ENCODE measurements around the gene DYTN. TPM values are rescaled to one million over a fixed set of nuclear protein-coding genes. Genes with fewer than 3 reads are reported as not detected.

DYTN gene
- total RNA-seq, 3 donors from 2014 or later (not counting 1 experiment from before 2014, with no cell fraction given): not detected

DNA sequence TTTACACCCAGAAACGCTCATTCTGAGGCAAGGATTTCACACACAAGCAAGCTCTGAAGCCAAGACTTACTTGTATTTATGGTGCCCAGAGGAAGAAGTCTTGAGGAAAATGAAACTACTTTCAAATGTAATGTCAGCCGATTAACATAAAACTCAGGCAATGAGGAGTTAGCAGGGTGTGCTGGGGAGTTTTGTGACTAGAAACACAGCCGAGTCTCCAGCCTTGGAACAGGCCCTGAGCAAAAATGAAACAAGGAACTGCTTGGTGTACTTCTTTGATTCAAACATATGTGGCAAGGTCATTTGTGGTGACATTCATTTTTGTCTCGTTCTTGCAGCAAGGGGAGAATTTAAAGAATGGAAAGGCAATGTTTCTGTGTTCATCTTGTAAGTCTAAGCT is 4.5 kb downstream of the DYTN start:
- Mint-ChIP-seq H3K4me3 (no peak overlapping the region), H3K4me1 (no peaks in the 10 kb centered on the region), H3K36me3 (no peaks in the 10 kb centered on the region), H3K27me3 (ENCODE audit: low read depth in 2 of 2) (peaks cover 5 to 8% of the 10 kb centered on the region in 2 donors), H3K9me3 (no peaks in the 10 kb centered on the region), H3K27ac (no peak overlapping the region)
- ATAC-seq: no peak
- H3K36me3 ChIP-seq (ENCODE audit: control insufficient read depth, insufficient read depth, low read length): no peaks in the 10 kb centered on the region
- no peaks in the 10 kb centered on the region for H3K27me3 ChIP-seq (ENCODE audit: control insufficient read depth, insufficient read depth, low read length)
- no peak overlapping the region for H3K4me3 ChIP-seq (ENCODE audit: low read length)
- no peaks in the 10 kb centered on the region for H3K4me1 ChIP-seq (ENCODE audit: control insufficient read depth, insufficient read depth, low read length)
- 48% methylated on average over 4 of the region's 4 CpGs for WGBS (ENCODE audit: insufficient coverage)
- no peak for DNase-seq
- TF ChIP-seq, protein P1, sequence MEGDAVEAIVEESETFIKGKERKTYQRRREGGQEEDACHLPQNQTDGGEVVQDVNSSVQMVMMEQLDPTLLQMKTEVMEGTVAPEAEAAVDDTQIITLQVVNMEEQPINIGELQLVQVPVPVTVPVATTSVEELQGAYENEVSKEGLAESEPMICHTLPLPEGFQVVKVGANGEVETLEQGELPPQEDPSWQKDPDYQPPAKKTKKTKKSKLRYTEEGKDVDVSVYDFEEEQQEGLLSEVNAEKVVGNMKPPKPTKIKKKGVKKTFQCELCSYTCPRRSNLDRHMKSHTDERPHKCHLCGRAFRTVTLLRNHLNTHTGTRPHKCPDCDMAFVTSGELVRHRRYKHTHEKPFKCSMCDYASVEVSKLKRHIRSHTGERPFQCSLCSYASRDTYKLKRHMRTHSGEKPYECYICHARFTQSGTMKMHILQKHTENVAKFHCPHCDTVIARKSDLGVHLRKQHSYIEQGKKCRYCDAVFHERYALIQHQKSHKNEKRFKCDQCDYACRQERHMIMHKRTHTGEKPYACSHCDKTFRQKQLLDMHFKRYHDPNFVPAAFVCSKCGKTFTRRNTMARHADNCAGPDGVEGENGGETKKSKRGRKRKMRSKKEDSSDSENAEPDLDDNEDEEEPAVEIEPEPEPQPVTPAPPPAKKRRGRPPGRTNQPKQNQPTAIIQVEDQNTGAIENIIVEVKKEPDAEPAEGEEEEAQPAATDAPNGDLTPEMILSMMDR (IDR thresholded peaks at IDR 0.05): no peak
- no peaks in the 10 kb centered on the region for H3K9me3 ChIP-seq (ENCODE audit: control insufficient read depth, insufficient read depth, low read length)
- no peak overlapping the region for H3K27ac ChIP-seq (ENCODE audit: low read length)
- intact Hi-C loops (cut with micrococcal nuclease): no loop called here

DNA sequence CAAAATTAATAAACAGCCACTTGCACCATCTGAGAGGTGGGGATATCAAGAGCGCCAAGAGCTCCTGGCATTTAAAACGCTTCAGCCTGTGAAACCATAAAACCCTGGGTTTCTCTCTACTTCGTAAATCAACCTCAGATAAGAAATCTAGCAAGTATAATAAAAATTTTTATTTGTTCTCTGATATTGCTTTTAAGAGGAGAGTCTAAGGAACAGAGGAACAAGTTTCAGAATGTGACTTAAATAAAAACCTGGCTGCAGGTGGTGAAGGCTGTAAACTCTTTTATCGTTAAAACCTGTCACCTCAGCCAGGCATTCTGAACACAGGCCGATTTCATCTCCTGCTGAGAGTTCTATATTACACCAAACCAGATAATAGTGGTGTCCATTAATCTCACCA is 9.9 kb downstream of the DYTN start:
- TF ChIP-seq, protein P1 (IDR thresholded peaks at IDR 0.05): no peak
- Mint-ChIP-seq H3K27me3 (ENCODE audit: low read depth in 2 of 2) (peaks cover 0 to 7% of the 10 kb centered on the region in 2 donors), H3K27ac (no peak overlapping the region), H3K9me3 (no peaks in the 10 kb centered on the region), H3K4me3 (no peak overlapping the region), H3K36me3 (no peaks in the 10 kb centered on the region), H3K4me1 (no peaks in the 10 kb centered on the region)
- Histone ChIP-seq H3K4me1 (ENCODE audit: control insufficient read depth, insufficient read depth, low read length) (no peaks in the 10 kb centered on the region), H3K27me3 (ENCODE audit: control insufficient read depth, insufficient read depth, low read length) (no peaks in the 10 kb centered on the region), H3K36me3 (ENCODE audit: control insufficient read depth, insufficient read depth, low read length) (no peaks in the 10 kb centered on the region), H3K27ac (ENCODE audit: low read length) (no peak overlapping the region), H3K9me3 (ENCODE audit: control insufficient read depth, insufficient read depth, low read length) (no peaks in the 10 kb centered on the region), H3K4me3 (ENCODE audit: low read length) (no peak overlapping the region)
- intact Hi-C loops (cut with micrococcal nuclease): no loop called here
- WGBS (ENCODE audit: insufficient coverage): 54% methylated on average over 3 of the region's 5 CpGs
- ATAC-seq (no peak), DNase-seq (no peak)

DNA sequence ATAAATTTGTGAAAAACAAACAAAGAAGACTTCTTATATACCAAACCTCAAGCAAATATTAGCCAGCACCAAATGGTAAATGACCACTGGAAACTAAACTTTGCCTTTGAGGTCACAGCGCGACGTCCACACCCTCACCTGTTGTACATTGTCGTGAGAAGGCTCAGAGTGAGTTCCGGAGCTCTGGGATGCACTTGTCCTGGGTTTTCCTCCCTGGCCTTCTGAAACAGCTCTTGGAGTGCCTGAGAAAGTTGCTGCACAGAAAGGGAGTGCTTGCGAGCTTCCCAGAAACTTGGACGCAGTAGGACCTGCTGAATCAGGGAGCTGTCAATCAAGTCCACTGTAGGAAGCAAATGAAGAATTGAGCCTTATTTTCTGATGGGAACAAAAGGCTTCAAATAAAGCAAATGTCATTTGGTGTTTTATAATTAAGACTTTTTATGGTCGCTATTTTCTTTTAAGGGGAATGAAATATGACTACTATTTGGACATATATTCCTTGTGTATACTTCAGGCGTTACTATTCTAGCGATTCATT is 11.0 kb downstream of the DYTN start:
- Histone ChIP-seq H3K27ac (ENCODE audit: low read length) (no peak overlapping the region), H3K9me3 (ENCODE audit: control insufficient read depth, insufficient read depth, low read length) (no peaks in the 10 kb centered on the region), H3K4me3 (ENCODE audit: low read length) (no peak overlapping the region), H3K4me1 (ENCODE audit: control insufficient read depth, insufficient read depth, low read length) (no peaks in the 10 kb centered on the region), H3K36me3 (ENCODE audit: control insufficient read depth, insufficient read depth, low read length) (no peaks in the 10 kb centered on the region), H3K27me3 (ENCODE audit: control insufficient read depth, insufficient read depth, low read length) (no peaks in the 10 kb centered on the region)
- TF ChIP-seq, protein P1 (IDR thresholded peaks at IDR 0.05): no peak
- no peak for ATAC-seq
- no peak for DNase-seq
- H3K4me1 Mint-ChIP-seq: no peaks in the 10 kb centered on the region
- no peak overlapping the region for H3K4me3 Mint-ChIP-seq
- intact Hi-C loops (cut with micrococcal nuclease): no loop called here
- H3K9me3 Mint-ChIP-seq: no peaks in the 10 kb centered on the region
- peaks cover under 1 to 12% of the 10 kb centered on the region in 2 donors for H3K27me3 Mint-ChIP-seq (ENCODE audit: low read depth in 2 of 2)
- no peak overlapping the region for H3K27ac Mint-ChIP-seq
- H3K36me3 Mint-ChIP-seq: no peaks in the 10 kb centered on the region
- 85% methylated on average over 9 of the region's 10 CpGs for WGBS (ENCODE audit: insufficient coverage)

DNA sequence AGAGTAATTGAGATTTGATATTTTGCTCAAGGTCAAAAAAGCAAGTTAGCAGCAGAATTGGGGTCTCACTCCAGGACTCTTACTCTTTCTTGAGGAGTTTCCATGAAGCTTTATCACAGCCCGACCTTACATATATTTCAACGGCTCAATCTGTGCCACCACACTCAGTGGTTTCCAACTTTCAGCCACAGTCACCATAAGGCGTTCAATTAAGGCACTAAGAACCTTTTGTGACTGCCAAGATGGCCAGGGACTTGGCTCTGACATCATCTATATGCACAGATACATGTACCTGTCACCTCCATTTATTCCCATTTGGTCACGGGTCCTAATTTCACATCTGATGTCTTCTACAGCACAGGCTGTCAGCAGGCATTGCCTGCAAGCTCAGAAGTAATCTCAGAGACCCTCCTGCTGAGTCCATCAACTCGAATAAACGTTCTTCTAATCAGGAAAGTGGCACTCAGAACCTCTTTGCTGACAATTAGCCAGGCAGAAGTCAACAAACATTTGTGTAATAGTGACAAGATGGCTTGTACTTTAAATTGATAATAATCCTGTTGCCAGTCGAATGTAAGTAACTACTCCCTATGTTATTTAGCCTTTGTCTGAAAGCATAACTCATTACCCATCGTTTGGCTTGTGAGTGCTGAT is 16.1 kb downstream of the DYTN start:
- H3K9me3 ChIP-seq (ENCODE audit: control insufficient read depth, insufficient read depth, low read length): no peaks in the 10 kb centered on the region
- no peak overlapping the region for H3K4me3 ChIP-seq (ENCODE audit: low read length)
- no peak for DNase-seq
- ATAC-seq: no peak
- H3K9me3 Mint-ChIP-seq: no peaks in the 10 kb centered on the region
- no peak overlapping the region for H3K27ac Mint-ChIP-seq
- peaks cover 3% of the 10 kb centered on the region for H3K27me3 ChIP-seq (ENCODE audit: control insufficient read depth, insufficient read depth, low read length)
- intact Hi-C loops (cut with micrococcal nuclease): no loop called here
- TF ChIP-seq, protein P1 (IDR thresholded peaks at IDR 0.05): no peak
- no peaks in the 10 kb centered on the region for H3K36me3 Mint-ChIP-seq
- peaks cover 10 to 21% of the 10 kb centered on the region in 2 donors for H3K27me3 Mint-ChIP-seq (ENCODE audit: low read depth in 2 of 2)
- no peaks in the 10 kb centered on the region for H3K4me1 Mint-ChIP-seq
- no peak overlapping the region for H3K27ac ChIP-seq (ENCODE audit: low read length)
- no peaks in the 10 kb centered on the region for H3K36me3 ChIP-seq (ENCODE audit: control insufficient read depth, insufficient read depth, low read length)
- 84% methylated on average over 8 of the region's 8 CpGs for WGBS (ENCODE audit: insufficient coverage)
- H3K4me3 Mint-ChIP-seq: no peak overlapping the region
- no peaks in the 10 kb centered on the region for H3K4me1 ChIP-seq (ENCODE audit: control insufficient read depth, insufficient read depth, low read length)

Measured in natural killer cell (primary cell).